ENCODE data around the gene CATSPERE.

CATSPERE gene, protein sequence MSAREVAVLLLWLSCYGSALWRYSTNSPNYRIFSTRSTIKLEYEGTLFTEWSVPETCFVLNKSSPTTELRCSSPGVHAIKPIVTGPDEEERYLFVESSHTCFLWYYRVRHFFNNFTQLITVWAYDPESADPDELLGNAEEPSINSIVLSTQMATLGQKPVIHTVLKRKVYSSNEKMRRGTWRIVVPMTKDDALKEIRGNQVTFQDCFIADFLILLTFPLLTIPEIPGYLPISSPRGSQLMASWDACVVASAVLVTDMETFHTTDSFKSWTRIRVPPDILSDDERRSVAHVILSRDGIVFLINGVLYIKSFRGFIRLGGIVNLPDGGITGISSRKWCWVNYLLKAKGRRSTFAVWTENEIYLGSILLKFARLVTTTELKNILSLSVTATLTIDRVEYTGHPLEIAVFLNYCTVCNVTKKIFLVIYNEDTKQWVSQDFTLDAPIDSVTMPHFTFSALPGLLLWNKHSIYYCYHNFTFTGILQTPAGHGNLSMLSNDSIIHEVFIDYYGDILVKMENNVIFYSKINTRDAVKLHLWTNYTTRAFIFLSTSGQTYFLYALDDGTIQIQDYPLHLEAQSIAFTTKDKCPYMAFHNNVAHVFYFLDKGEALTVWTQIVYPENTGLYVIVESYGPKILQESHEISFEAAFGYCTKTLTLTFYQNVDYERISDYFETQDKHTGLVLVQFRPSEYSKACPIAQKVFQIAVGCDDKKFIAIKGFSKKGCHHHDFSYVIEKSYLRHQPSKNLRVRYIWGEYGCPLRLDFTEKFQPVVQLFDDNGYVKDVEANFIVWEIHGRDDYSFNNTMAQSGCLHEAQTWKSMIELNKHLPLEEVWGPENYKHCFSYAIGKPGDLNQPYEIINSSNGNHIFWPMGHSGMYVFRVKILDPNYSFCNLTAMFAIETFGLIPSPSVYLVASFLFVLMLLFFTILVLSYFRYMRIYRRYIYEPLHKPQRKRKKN

GRCh38 chr1:244461245-244462071 lies at the start of gene CATSPERE:
TSS of gene CATSPERE (plus strand) at chr1:244461273. CDS start at chr1:244461430, 157 bp downstream.
- no peak for DNase-seq (ENCODE audit: low read depth)

GRCh38 chr1:244412176-244412575 lies 48.9 kb upstream of the CATSPERE start:
- no peak for DNase-seq (ENCODE audit: low read depth)

DNA sequence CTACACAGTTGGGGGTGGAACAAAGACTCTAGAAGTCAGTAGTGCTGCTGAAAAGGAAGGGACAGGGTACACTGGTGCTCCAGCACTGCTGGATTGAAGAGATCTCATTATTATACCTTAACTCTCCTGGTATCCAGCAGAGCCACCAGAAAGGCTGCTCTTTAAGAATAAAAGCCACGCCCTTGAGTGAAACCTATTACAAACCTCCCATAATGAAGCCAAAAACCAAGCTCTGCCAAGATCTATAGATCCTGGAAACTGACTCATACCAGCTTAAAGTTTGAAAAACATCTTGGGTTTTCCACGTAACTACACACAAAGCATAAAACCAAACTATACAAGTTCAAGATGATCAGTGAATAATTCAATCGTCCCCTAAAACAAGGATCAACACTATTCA lies 47.3 kb upstream of the CATSPERE start:
- DNase-seq (ENCODE audit: low read depth) = no peak

DNA sequence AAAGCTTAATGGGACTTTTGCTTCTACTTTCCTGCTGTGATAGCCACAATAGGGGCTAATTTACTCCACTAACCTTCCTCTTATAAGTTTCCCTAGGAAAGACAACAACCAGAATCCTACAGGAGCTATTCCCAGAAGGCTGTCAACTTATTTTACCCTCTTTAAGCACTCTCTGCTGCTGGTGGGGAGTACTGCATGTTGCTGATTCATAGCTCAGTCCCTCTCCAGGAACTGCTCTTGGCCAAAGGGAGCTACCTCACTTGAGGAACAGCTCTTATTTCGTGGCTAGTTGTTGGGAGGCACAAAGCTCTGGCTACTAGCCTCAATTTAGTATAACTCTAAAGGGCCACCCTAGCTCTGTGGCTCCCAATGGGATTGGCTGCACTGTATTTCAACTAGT lies 46.5 kb upstream of the CATSPERE start:
- DNase-seq (ENCODE audit: low read depth) = peak; percentile 42

- DNase-seq (ENCODE audit: low read depth) = no peak
These were observed 42.0 kb upstream of the CATSPERE start for GRCh38 chr1:244419024-244419423.

- no peak for DNase-seq (ENCODE audit: low read depth)
These were observed 38.9 kb upstream of the CATSPERE start for GRCh38 chr1:244422174-244422573.

GRCh38 chr1:244424649-244425334 lies 36.3 kb upstream of the CATSPERE start:
- no peak for DNase-seq (ENCODE audit: low read depth)

GRCh38 chr1:244427647-244428046 lies 33.4 kb upstream of the CATSPERE start:
- no peak for DNase-seq (ENCODE audit: low read depth)

DNA sequence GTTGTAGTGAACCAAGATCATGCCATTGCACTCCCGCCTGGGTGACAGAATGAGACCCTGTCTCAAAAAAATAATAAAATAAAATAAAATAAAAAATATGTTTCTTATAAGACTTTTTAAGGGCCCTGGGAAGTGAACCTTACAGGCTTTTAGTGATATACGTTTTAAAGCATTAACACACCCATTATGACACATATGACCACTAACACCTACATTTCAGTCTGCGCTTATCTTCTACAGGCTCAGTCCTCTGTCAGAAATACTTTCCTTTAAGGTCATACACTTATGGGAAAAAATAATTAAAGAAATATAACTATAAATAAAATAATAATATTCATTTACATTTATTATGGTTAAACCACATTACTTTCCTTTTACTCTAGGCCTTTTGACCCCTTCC lies 31.3 kb upstream of the CATSPERE start:
- no peak for DNase-seq (ENCODE audit: low read depth)

- no peak for DNase-seq (ENCODE audit: low read depth)
These were observed 29.9 kb upstream of the CATSPERE start for GRCh38 chr1:244431166-244431565.

GRCh38 chr1:244435562-244436205 lies 25.4 kb upstream of the CATSPERE start:
- DNase-seq (ENCODE audit: low read depth) = peak; percentile 36

GRCh38 chr1:244436336-244437085 lies 24.6 kb upstream of the CATSPERE start:
- no peak for DNase-seq (ENCODE audit: low read depth)

GRCh38 chr1:244437086-244437468 lies 24.0 kb upstream of the CATSPERE start:
- no peak for DNase-seq (ENCODE audit: low read depth)

DNA sequence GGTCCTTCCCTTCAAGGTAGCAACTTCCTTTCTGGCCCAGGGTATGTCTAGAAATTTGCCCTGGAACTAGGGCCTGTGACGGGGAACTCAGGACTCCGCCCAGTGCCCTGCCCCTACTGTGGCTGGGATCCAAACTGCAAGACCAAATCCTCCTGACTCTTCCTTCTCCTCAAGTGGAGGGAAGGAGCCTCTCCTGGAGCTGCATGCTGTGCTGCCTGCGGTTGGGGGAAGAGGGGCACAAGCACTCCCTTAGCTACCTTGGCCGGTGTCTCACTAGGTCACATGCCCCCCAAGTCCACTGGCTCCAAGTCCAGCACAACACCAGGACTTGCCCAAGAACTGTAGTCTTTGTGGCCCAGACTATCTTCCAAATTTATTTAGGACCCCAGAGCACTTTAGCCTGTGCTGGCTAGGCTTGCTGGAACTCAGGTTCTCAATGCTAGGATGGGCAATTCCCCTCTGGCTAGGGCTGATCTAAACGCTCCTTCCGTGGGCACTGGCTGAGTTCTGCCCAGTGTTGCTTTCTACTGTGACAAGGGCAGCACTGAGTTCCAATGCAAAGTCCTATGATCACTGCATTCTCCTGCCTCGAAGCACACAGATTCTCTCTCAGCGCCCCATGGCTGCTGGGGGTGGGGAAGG lies 21.6 kb upstream of the CATSPERE start:
- no peak for DNase-seq (ENCODE audit: low read depth)

DNA sequence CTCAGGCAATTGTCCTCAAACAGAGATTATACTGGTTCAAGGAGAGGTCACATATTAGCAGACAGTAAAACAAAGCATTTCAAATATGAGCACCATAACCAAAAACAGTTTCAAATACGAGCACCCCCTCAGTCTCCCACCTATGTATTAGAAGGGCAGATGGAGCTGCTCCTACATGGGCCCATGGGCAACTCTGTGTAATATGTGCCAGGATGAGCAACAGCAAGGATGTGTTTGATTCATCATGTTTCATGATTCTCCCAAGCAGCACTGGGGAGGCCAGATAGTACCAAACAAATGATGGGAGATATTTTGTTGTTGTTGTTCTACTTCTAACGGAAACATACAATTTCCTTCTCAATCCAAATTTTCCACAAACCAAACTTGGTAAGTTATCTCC lies 18.2 kb upstream of the CATSPERE start:
- no peak for DNase-seq (ENCODE audit: low read depth)

DNA sequence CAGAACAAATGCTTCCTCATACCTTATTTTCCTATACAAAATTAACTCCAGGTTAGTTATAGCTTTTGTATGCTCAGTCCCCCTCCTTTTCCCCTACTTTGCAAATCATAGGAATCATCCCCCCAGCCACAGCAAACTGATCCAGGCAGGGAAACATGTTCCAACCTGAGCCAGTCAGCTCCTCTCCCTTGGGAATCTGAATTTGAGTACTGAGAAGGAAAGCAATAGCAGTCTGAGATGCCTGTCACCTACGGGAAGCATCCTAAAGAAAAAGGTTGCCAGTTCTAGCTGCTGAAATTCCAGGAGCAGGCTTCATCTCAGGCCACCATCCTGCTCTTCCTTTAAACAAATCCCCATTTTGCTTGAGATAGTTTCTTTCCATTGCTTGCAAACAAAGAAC lies 16.2 kb upstream of the CATSPERE start:
- no peak for DNase-seq (ENCODE audit: low read depth)

GRCh38 chr1:244445320-244446181 lies 15.5 kb upstream of the CATSPERE start:
- DNase-seq (ENCODE audit: low read depth) = no peak

DNA sequence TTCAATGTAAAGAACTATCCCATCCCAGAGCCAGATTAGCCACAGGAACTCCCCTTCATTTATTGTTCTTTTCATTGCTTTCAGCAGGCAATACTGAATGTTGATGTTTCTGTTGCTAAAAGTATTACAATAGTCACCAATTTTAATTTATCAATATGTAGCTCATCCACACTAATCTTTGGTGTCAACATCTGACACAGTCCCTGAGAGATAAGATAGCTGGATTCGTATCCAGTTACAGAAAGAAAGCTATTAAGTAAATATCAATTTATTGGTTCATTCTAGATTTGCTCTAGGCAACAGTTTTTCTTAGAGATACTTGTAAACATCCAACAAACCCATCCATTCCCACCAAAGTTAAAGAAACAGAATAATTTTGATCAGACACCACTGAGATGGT lies 14.0 kb upstream of the CATSPERE start:
- DNase-seq (ENCODE audit: low read depth) = no peak

- DNase-seq (ENCODE audit: low read depth) = no peak
These were observed 13.5 kb upstream of the CATSPERE start for GRCh38 chr1:244447552-244447951.

Data from GM04503 (cell line).